IMR-90 (cell line): ENCODE data around the gene OXCT2. TPM values are rescaled to one million over a fixed set of nuclear protein-coding genes. Genes with fewer than 3 reads are reported as not detected.
"Not testable (repeated sequence)": the region's sequence is repeated elsewhere in the genome, so short reads cannot be mapped to it uniquely, and the experiment has no call there.

Experiments
- ATAC-seq: fragments of 200-7000 bp; cut with Tn5 transposase; 2 replicates; pipeline ENCODE4 v1.9.1; 2020; ENCODE audit warnings: low read depth, mild to moderate bottlenecking, moderate library complexity
- BruUV-seq: library from RNA; stranded (reverse); fragments of 400-500 nt; replicated peaks from 2 replicates; lab custom pipeline; 2021; lab: Mats Ljungman, UMichigan
- CTCF ChIA-PET: fragments of 300-600 bp; formaldehyde crosslinking; extraction: SDS; loops from one replicate; lab custom pipeline; 2021; ENCODE audit warnings: antibody characterized with exemption; lab: Yijun Ruan, JAX
- POLR2A ChIA-PET: fragments of 300-600 bp; sonication (Branson Sonifier 250); formaldehyde crosslinking; loops from one replicate; lab custom pipeline; 2022; ENCODE audit warnings: antibody characterized with exemption; ENCODE audit not compliant: unreplicated experiment; lab: Charles Lee
- DNase-seq: peaks from one replicate; pipeline ENCODE4 v3.0.0; 2013
- H2AFZ ChIP-seq: replicated peaks from 2 replicates; pipeline ENCODE3; 2013; ENCODE audit warnings: low read length, mild to moderate bottlenecking; ENCODE audit not compliant: poor library complexity
- H2AK5ac ChIP-seq: 2 replicates; pipeline ENCODE4 v1.6.1; 2013; ENCODE audit warnings: low read depth, low read length, inconsistent platforms
- H2AK9ac ChIP-seq: replicated peaks from 2 replicates; pipeline ENCODE3; 2013; ENCODE audit warnings: mild to moderate bottlenecking, low read depth, low read length, moderate library complexity; ENCODE audit not compliant: poor library complexity
- H2BK120ac ChIP-seq: 2 replicates; pipeline ENCODE4 v1.6.1; 2013; ENCODE audit warnings: low read depth, low read length, inconsistent platforms
- H2BK15ac ChIP-seq: 3 replicates; pipeline ENCODE4 v1.6.1; 2013; ENCODE audit warnings: low read depth, low read length, inconsistent platforms
- H2BK20ac ChIP-seq: 2 replicates; pipeline ENCODE4 v1.6.1; 2013; ENCODE audit warnings: low read depth, mild to moderate bottlenecking, inconsistent platforms, low read length, moderate library complexity
- H2BK5ac ChIP-seq: 2 replicates; pipeline ENCODE4 v1.6.1; 2013; ENCODE audit warnings: mild to moderate bottlenecking, low read depth, low read length, inconsistent platforms; ENCODE audit not compliant: poor library complexity, severe bottlenecking
- H3K14ac ChIP-seq: replicated peaks from 2 replicates; pipeline ENCODE4 v1.6.1; 2013; ENCODE audit warnings: low read depth, low read length, inconsistent platforms
- H3K18ac ChIP-seq: 2 replicates; pipeline ENCODE4 v1.6.1; 2013; ENCODE audit warnings: low read depth, low read length, control low read depth
- H3K23ac ChIP-seq: 2 replicates; pipeline ENCODE4 v1.6.1; 2013; ENCODE audit warnings: low read depth, low read length, inconsistent platforms
- H3K27ac ChIP-seq: 2 replicates; pipeline ENCODE4 v1.5.1; 2013; ENCODE audit warnings: mild to moderate bottlenecking, control low read depth, low read length; ENCODE audit not compliant: insufficient read depth
- H3K27me3 ChIP-seq: 2 replicates; pipeline ENCODE4 v1.6.1; 2013; ENCODE audit warnings: low read length; ENCODE audit not compliant: control insufficient read depth, insufficient read depth
- H3K36me3 ChIP-seq: 2 replicates; pipeline ENCODE4 v1.6.1; 2013; ENCODE audit warnings: low read length, mixed read lengths; ENCODE audit not compliant: control insufficient read depth, insufficient read depth
- H3K4ac ChIP-seq: 2 replicates; pipeline ENCODE4 v1.6.1; 2013; ENCODE audit warnings: low read depth, low read length, inconsistent platforms
- H3K4me1 ChIP-seq: 2 replicates; pipeline ENCODE4 v1.6.1; 2013; ENCODE audit warnings: low read length, mixed read lengths; ENCODE audit not compliant: control insufficient read depth, insufficient read depth
- H3K4me2 ChIP-seq: 2 replicates; pipeline ENCODE4 v1.6.1; 2013; ENCODE audit warnings: low read depth, mild to moderate bottlenecking, control low read depth, low read length, moderate library complexity
- H3K4me3 ChIP-seq: 2 replicates; pipeline ENCODE4 v1.5.1; 2013; ENCODE audit warnings: low read depth, mild to moderate bottlenecking, control low read depth, low read length, moderate library complexity; ENCODE audit not compliant: insufficient read depth
- H3K56ac ChIP-seq: 2 replicates; pipeline ENCODE4 v1.6.1; 2013; ENCODE audit warnings: low read length, inconsistent platforms; ENCODE audit not compliant: insufficient read depth; ENCODE audit errors: extremely low read depth
- H3K79me1 ChIP-seq, 2 experiments: 2 replicates each; pipeline ENCODE4 v1.6.1; 2013; ENCODE audit warnings: low read length in 2 of 2, inconsistent platforms in 1 of 2, low read depth in 1 of 2
- H3K9ac ChIP-seq: 2 replicates; pipeline ENCODE4 v1.6.1; 2013; ENCODE audit warnings: low read depth, low read length, control low read depth
- H3K9me1 ChIP-seq: 2 replicates; pipeline ENCODE4 v1.6.1; 2013; ENCODE audit warnings: low read length, inconsistent platforms; ENCODE audit not compliant: insufficient read depth
- H3K9me3 ChIP-seq: 2 replicates; pipeline ENCODE4 v1.6.1; 2013; ENCODE audit warnings: low read length; ENCODE audit not compliant: control insufficient read depth, insufficient read depth
- H4K20me1 ChIP-seq: 2 replicates; pipeline ENCODE4 v1.6.1; 2013; ENCODE audit warnings: low read length, inconsistent platforms; ENCODE audit not compliant: insufficient read depth
- H4K5ac ChIP-seq: 2 replicates; pipeline ENCODE4 v1.6.1; 2013; ENCODE audit warnings: mild to moderate bottlenecking, low read depth, low read length, control low read depth
- H4K8ac ChIP-seq, 2 experiments: 2 replicates each; pipeline ENCODE4 v1.6.1; 2013; ENCODE audit warnings: low read depth in 2 of 2, low read length in 2 of 2, control low read depth in 1 of 2, inconsistent platforms in 1 of 2
- H4K91ac ChIP-seq: 2 replicates; pipeline ENCODE4 v1.6.1; 2013; ENCODE audit warnings: low read depth, low read length, inconsistent platforms; ENCODE audit not compliant: insufficient read depth
- WGBS, 2 experiments: methylation state at CpG; one replicate each; pipeline versions ENCODE4 v1.1.5 to v1.1.7; 2013; ENCODE audit warnings: missing lambda C conversion rate in 2 of 2; ENCODE audit not compliant: insufficient read length in 1 of 2; ENCODE audit errors: extremely low coverage in 2 of 2; 5-methylcytosine and 5-hydroxymethylcytosine counted together
- dilution Hi-C: fragments of 300-500 bp; cut with HindIII; formaldehyde crosslinking; loops from one replicate; pipeline ENCODE4 v1.14.3; 2018; ENCODE audit warnings: low sequenced_read_pairs; ENCODE audit not compliant: unreplicated experiment
- in situ Hi-C: fragments of 300-500 bp; cut with MboI; formaldehyde crosslinking; loops from 3 replicates; pipeline ENCODE4 v1.14.3; 2019; ENCODE audit warnings: low sequenced_read_pairs, inconsistent platforms, mixed read lengths
- intact Hi-C: fragments of 100-400 bp; cut with micrococcal nuclease; formaldehyde crosslinking; loops from 2 replicates; pipeline ENCODE4 v1.10.0; 2022
- polyA plus RNA-seq, 3 experiments: library from polyadenylated mRNA; depleted of rRNA; stranded (reverse); fragments of >200 nt; gene quantifications; 2 replicates each; pipeline ENCODE4 v1.2.3, GENCODE V29; 2012; ENCODE audit warnings: low replicate concordance in 1 of 3
- total RNA-seq: library from RNA; depleted of rRNA; stranded (reverse); fragments of >200 nt; gene quantifications from 2 replicates; pipeline ENCODE4 v1.2.3, GENCODE V29; 2012

Gene OXCT2
- total and polyA plus RNA-seq, 2 of the 4 experiments (the other 2 are of a cell fraction): 0.18 to 0.22 TPM

GRCh38 chr1:39778463-39779099 is 7.4 kb upstream of the OXCT2 start:
- H2BK120ac ChIP-seq, dilution Hi-C loops, H4K91ac ChIP-seq, DNase-seq, H4K8ac ChIP-seq, H2AK9ac ChIP-seq, H3K9ac ChIP-seq, H3K4me3 ChIP-seq, H3K27ac ChIP-seq, H2BK15ac ChIP-seq, H2BK20ac ChIP-seq, H3K4ac ChIP-seq, POLR2A ChIA-PET, H2AFZ ChIP-seq, H3K4me1 ChIP-seq, BruUV-seq, H3K14ac ChIP-seq, H3K9me3 ChIP-seq, H3K9me1 ChIP-seq, ATAC-seq, H3K79me1 ChIP-seq, H2BK5ac ChIP-seq, H4K20me1 ChIP-seq, H3K36me3 ChIP-seq, CTCF ChIA-PET, H3K56ac ChIP-seq, intact Hi-C loops, H4K5ac ChIP-seq, H2AK5ac ChIP-seq, H3K4me2 ChIP-seq, H3K23ac ChIP-seq, in situ Hi-C loops, H3K18ac ChIP-seq: not testable (repeated sequence)
- H3K27me3 ChIP-seq: peaks cover 41% of the 10 kb centered on the region
- 83% methylated on average over 2 of the region's 12 CpGs; no CpG with 5 or more reads in 1 of the 2 experiments for WGBS, 2 experiments

- H2BK120ac ChIP-seq, H2BK15ac ChIP-seq, H4K5ac ChIP-seq, H3K18ac ChIP-seq, H3K79me1 ChIP-seq, H3K9ac ChIP-seq, H2AK9ac ChIP-seq, H2BK5ac ChIP-seq, H4K91ac ChIP-seq, H3K4ac ChIP-seq, H3K4me2 ChIP-seq, in situ Hi-C loops, H3K56ac ChIP-seq, H3K23ac ChIP-seq, H4K8ac ChIP-seq, H3K4me1 ChIP-seq, ATAC-seq, H2AFZ ChIP-seq, H4K20me1 ChIP-seq, DNase-seq, CTCF ChIA-PET, H3K27ac ChIP-seq, H3K4me3 ChIP-seq, POLR2A ChIA-PET, H3K36me3 ChIP-seq, BruUV-seq, H2BK20ac ChIP-seq, H3K14ac ChIP-seq, intact Hi-C loops, dilution Hi-C loops, H3K9me1 ChIP-seq, H3K9me3 ChIP-seq, H2AK5ac ChIP-seq: not testable (repeated sequence)
- peaks cover 34% of the 10 kb centered on the region for H3K27me3 ChIP-seq
- WGBS, 2 experiments: 96% methylated on average over 10 of the region's 17 CpGs; no CpG with 5 or more reads in 1 of the 2 experiments
Observed at GRCh38 chr1:39777896-39778295, 6.7 kb upstream of the OXCT2 start.
